Activated CD8-positive, alpha-beta memory T cell treated with anti-CD3 and anti-CD28 coated beads, Interleukin-2, amount 50 U/mL, for 4 hours (primary cell): Measurements from ENCODE around the gene MAPRE2.
"Not testable (repeated sequence)": the region's sequence is repeated elsewhere in the genome, so short reads cannot be mapped to it uniquely, and the experiment has no call there.

ENCODE experiments used
- DNase-seq: peaks from one replicate; pipeline ENCODE4 v3.0.0-alpha.2; 2020

MAPRE2 gene

GRCh38 chr18:35158728-35159450 is 117.7 kb downstream of the MAPRE2 start:
- DNase-seq, result no peak

GRCh38 chr18:35159782-35160181 is 118.6 kb downstream of the MAPRE2 start:
- DNase-seq, result no peak

GRCh38 chr18:35161485-35161884 is 120.3 kb downstream of the MAPRE2 start:
- DNase-seq, result no peak

GRCh38 chr18:35161934-35162333 is 120.7 kb downstream of the MAPRE2 start:
- no peak for DNase-seq

- no peak for DNase-seq
Observed at GRCh38 chr18:35163014-35163539, 121.9 kb downstream of the MAPRE2 start.

- no peak for DNase-seq
Observed at GRCh38 chr18:35163721-35164120, 122.5 kb downstream of the MAPRE2 start.

GRCh38 chr18:35164133-35164532 is 122.9 kb downstream of the MAPRE2 start:
- DNase-seq, result no peak

- DNase-seq, result no peak
Observed at GRCh38 chr18:35167332-35167731, 126.1 kb downstream of the MAPRE2 start.

- no peak for DNase-seq
Observed at GRCh38 chr18:35167857-35168256, 126.6 kb downstream of the MAPRE2 start.

GRCh38 chr18:35170323-35170722 is 129.1 kb downstream of the MAPRE2 start:
- DNase-seq, result not testable (repeated sequence)

- DNase-seq, result no peak
Observed at GRCh38 chr18:35171315-35171987, 130.2 kb downstream of the MAPRE2 start.

GRCh38 chr18:35172009-35172408 is 130.8 kb downstream of the MAPRE2 start:
- DNase-seq, result no peak

- no peak for DNase-seq
Observed at GRCh38 chr18:35172451-35173035, 131.3 kb downstream of the MAPRE2 start.

GRCh38 chr18:35174093-35174731 is 133.0 kb downstream of the MAPRE2 start:
- no peak for DNase-seq

GRCh38 chr18:35174745-35175144 is 133.5 kb downstream of the MAPRE2 start:
- no peak for DNase-seq

GRCh38 chr18:35176925-35177324 is 135.7 kb downstream of the MAPRE2 start:
- no peak for DNase-seq

GRCh38 chr18:35178260-35178659 is 137.0 kb downstream of the MAPRE2 start:
- no peak for DNase-seq

GRCh38 chr18:35179906-35180305 is 138.7 kb downstream of the MAPRE2 start:
- no peak for DNase-seq

GRCh38 chr18:35180455-35180854 is 139.2 kb downstream of the MAPRE2 start:
- no peak for DNase-seq

- DNase-seq, result no peak
Observed at GRCh38 chr18:35182151-35182550, 140.9 kb downstream of the MAPRE2 start.

GRCh38 chr18:35183886-35184285 is 142.7 kb downstream of the MAPRE2 start:
- no peak for DNase-seq

- DNase-seq, result no peak
Observed at GRCh38 chr18:35185771-35186170, 144.6 kb downstream of the MAPRE2 start.

- DNase-seq, result no peak
Observed at GRCh38 chr18:35186291-35187034, 145.2 kb downstream of the MAPRE2 start.
